ENCODE data around the gene SLC22A3. TPM values are rescaled to one million over a fixed set of nuclear protein-coding genes. Genes with fewer than 3 reads are reported as not detected.
"Not testable (repeated sequence)": the region's sequence is repeated elsewhere in the genome, so short reads cannot be mapped to it uniquely, and the experiment has no call there.

SLC22A3 gene
- polyA plus RNA-seq, 4 donors, result 4.3 to 5.9 (median 5.0) TPM

DNA sequence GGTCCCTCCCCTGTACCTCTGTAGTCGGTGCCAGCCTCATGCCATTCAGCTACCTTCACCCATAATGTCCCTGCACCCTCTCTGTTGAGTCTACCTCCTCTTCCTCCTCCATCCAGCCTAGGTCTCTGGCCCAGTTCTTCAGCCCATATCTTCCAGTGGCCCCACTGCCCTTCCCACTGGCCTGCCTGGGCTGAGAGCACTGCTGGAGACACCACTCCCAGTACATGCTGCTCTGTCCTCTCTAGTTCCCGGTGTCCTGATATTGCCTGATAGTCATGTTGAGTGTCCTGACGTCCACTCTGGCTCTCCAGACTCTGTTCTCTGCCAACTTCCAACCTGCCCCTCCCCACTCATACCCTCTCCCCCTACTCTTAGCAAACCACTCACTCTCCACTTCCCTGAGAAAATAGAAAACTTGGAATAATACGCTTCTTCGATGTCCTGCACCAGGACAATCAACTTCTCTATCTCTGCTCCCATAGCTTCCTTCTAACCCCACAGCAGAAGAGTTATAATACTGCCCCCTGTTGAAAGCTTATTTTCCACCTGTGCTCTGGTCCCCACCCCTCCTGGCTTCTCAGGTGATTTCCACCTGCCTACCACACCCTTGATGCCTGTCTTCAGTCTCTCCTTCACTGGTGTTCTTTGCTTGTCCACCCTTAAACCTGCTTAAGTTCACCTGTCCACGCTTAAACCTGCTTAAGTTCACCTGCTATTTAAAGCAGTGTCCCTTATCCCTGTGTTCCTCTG is 19.8 kb downstream of the SLC22A3 start:
- no peak for DNase-seq (ENCODE audit: low read depth in 4 of 4, low spot score in 3 of 4)

DNA sequence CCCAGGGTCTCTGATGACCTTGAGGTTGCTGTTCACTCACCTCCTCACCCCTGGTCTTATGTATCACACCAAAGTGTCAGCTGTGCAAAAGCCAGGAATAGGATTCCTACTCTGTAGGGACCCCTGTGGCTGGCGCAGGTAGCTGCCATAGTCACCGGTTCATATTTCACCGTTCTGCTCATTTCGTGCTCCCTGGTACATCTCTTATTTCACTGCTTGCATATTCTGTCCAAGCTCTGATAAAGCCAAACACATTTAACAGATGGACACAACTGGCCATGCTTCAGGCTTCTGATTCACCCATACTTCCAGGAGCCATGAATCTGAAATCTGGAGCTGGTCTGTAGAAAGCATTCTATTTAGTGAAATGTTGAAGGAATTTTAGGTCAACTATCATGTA is 20.5 kb downstream of the SLC22A3 start:
- no peak for DNase-seq (ENCODE audit: low read depth in 4 of 4, low spot score in 3 of 4)

DNA sequence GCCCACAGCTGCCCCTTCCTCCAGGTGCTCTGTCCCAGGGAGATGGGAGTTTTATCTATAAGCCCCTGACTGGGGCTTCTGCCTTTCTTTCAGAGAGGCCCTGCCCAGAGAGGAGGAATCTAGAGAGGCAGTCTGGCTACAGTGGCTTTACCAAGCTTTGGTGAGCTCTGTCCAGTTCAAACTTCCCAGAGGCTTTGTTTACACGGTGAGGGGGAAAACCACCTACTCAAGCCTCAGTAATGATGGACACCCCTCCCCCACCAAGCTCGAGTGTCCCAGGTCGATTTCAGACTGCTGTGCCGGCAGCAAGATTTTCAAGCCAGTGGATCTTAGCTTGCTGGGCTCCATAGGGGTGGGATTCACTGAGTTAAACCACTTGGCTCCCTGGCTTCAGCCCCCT is 25.4 kb downstream of the SLC22A3 start:
- DNase-seq (ENCODE audit: low read depth in 4 of 4, low spot score in 3 of 4), result not testable (repeated sequence)

DNA sequence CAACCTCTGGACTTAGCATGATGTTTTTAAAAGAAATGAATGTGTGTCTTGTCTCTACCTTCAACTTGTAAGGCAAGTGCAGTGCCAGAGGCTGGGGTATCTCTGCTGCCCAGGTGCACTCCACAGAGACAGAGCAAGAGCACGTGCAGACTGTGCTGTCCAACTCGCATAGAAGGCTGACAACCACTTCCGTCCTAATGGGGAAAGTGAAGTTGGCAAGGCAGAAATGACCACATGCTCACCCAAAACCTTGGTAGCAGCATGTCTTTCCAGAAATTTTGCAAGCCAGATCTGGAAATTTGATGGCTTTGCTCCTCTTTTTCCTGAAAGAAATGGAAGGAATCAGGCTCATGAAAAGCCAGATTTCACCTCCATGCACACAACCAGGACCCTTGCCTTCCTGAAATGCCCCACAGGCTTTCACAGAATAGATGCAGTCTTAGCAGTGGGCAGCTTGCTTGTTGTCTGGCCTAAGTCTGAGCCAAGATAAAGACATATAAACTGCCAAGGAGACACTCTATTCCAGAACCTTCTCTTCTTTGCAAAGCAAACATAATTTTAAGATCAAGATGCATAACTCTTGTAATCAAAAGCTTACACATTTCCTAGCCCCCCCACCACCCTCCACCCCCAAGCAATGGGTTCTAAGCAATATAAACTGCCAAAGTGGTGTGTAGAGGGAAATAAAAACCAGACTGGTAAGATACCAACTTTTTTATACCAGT is 26.8 kb downstream of the SLC22A3 start:
- DNase-seq (ENCODE audit: low read depth in 4 of 4, low spot score in 3 of 4), result no peak

DNA sequence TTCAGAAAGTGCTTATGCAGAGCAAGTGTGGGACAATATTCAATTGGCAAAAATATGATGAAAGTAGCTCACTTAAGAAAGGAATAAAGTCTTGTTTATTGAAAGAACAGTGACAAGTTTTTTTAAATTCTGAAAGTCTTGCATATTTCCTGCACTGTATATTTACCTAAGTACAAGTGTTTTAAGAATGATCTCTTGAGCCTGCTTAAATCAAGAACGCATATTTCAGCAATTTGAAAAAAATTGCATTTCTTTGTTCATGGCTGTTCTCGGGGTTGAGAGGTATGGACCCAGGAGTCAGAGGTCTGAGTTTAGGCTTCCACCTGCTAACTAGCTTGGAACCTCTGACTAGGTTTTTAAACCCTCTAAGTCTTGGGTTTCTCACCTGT is 27.4 kb downstream of the SLC22A3 start:
- DNase-seq (ENCODE audit: low read depth in 4 of 4, low spot score in 3 of 4), result no peak

DNA sequence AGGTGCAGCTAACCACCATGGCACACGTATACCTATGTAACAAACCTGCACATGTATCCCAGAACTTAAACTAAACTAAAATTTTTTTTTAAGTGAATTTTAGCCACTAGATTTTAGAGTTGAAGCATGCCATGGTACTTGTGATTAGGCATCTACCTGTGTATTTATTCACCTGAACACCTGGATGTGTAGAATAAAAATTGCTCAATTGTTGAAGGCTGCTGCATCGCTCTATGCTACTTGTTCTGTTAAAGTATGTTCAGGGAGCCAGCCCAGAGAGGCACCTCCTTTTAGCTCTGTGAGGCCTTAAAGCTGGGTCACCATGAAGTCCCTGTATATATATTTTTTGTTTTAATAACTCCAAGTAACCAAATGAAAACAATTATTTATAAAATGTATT is 28.3 kb downstream of the SLC22A3 start:
- no peak for DNase-seq (ENCODE audit: low read depth in 4 of 4, low spot score in 3 of 4)

DNA sequence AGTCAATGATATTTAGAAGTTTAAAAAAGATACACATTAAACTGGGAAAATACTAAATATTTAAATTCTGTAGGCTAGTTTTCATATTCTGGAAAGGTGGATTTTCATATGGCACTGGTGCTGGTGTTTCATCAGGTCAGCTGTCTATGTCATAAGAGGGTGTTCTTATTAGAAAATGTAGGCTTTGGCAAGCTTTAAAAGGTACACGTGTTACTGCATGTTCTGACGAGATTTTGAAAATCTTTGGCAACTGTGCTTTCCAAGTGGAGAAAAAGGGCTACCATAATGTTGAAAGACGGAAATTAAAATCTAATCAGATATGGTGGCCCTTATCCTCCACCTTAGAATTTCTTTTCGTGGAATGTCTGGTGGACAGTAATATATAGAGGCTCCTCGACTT is 30.0 kb downstream of the SLC22A3 start:
- DNase-seq (ENCODE audit: low read depth in 4 of 4, low spot score in 3 of 4), result no peak

DNA sequence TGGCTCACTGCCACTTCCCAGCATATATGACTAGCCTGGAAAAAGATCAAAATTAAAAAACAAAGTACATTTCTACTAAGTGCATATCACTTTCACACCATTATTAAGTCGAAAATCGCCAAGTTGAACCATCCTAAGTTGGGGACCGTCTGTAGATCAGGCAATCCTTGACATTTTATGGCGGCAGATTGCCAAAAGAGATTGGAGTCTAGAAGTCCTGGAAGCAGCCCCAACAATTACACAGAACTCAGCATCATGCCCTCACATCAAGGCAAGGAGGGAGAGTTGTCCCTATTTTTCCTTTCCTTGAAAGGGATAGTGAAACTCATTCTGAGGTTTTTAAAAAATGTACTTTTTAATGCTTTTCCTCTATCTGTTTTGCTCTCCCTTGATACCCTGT is 30.7 kb downstream of the SLC22A3 start:
- DNase-seq (ENCODE audit: low read depth in 4 of 4, low spot score in 3 of 4), result no peak

DNA sequence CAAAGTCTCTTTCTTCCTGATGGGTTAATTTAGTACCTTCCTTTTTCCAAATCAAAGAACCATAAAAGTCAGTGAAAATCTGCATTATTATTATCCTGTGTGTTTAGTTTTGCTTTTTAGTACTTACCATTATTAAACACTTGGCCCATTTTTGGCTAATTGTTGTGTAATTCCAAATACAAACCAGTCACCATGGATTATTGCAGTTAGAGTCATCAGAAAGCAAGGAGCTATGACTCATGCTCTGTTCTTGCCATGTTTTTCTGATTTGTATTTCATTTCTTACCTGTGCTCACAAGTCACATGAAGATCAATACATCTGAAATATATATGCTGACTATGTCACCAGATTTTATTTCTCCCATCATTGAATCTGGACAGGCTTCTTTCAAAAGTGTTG is 31.3 kb downstream of the SLC22A3 start:
- no peak for DNase-seq (ENCODE audit: low read depth in 4 of 4, low spot score in 3 of 4)

DNA sequence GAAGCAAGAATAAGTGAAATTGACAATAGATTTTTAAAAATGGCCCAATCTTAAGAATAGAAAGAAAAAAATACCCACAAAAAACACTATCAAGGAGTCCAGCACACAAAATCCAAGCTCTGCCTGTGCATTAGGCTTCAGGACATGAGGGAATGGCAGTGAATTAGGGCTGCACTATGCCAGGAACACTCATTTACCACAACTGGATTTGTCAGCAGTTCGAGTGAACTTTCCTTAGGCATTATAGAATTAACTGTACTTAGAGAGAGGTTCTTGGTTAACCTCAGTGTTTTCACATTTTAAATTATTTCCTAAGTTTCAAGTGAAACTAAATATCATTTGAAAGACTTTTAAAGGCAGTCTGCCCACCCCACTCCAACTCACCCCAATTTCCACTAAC is 34.8 kb downstream of the SLC22A3 start:
- DNase-seq (ENCODE audit: low read depth in 4 of 4, low spot score in 3 of 4), result no peak

DNA sequence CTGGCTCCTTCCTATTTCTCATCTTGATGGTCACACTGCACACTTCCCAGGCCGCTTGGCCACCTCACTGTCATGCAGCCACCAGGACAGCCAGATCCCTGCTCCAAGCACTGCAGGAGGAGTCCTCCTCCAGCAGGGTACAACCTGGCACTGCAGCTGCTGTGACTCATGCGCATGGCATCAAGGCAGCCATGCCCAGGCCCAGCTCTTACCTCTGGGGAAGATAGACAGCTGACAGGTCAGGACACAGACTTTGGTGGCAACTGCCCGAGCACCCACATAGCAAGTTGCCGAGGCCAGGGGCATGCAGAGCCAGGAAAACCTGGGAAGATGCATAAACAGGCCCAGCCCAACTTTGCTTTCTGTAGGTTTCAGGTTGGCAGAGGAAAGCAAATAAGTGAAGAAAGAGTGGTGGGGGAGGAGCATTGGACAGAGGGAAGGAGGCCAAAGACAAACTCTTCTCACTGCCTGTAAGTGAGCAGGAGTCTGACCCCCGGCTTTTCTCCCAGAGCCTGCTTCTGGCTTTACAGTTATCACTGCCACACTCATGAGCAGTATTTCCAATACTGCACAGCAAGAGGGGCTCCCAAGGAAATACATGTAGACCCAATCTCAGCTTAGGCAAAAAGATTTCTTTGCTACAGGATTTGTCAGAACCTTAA is 38.8 kb downstream of the SLC22A3 start:
- no peak for DNase-seq (ENCODE audit: low read depth in 4 of 4, low spot score in 3 of 4)

DNA sequence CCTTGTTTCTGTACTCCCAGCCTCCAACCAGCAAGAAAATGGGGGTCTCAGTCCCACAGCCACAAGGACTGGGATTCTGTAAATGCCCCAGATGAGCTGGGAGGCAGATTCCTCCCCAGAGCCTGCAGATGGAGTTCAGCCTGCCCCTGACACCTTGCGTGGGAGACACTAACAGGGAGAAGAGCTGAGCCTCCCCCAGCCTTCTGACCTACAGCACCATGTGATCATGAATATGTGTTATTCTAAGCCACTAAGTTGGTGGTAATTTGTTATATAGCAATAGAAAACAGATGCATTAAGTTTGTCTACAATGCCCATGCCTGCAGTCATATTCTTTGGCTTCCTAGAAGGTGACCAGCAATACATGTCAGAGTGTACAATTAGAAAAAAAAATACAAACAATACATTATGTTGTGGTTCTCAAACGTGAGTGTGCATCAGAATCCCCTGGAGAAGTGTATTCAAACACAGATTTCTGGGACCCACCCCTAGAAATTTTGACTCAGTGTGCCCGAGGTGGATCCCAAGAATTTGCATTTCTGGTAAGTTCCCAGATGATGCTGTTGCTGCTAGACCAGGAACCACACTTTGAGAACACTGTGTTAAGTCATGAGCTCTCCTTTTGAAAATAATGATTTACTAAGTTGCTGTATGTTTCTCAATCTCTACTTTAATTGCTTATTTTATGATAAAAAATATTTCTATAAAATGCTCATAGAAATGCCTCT is 39.9 kb downstream of the SLC22A3 start:
- DNase-seq (ENCODE audit: low read depth in 4 of 4, low spot score in 3 of 4), result no peak

DNA sequence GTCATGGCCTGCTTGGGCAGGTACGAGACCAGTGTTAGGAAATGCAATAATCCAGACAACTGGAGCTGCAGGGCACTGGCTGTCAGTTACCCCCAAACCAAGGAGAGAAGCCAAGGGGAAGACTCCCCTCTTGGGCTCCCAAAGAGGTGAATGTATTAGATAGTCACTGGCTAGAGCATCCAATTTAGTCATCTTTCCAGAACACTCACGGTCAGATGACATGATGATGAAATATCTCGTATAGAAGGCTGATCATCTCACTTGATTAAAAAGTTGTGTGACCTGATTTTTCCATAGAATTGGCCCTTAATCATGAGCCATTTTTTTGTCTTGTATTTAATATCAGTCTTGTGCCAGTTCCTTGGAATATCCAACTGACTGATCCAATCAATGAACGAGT is 40.7 kb downstream of the SLC22A3 start:
- DNase-seq (ENCODE audit: low read depth in 4 of 4, low spot score in 3 of 4), result no peak

DNA sequence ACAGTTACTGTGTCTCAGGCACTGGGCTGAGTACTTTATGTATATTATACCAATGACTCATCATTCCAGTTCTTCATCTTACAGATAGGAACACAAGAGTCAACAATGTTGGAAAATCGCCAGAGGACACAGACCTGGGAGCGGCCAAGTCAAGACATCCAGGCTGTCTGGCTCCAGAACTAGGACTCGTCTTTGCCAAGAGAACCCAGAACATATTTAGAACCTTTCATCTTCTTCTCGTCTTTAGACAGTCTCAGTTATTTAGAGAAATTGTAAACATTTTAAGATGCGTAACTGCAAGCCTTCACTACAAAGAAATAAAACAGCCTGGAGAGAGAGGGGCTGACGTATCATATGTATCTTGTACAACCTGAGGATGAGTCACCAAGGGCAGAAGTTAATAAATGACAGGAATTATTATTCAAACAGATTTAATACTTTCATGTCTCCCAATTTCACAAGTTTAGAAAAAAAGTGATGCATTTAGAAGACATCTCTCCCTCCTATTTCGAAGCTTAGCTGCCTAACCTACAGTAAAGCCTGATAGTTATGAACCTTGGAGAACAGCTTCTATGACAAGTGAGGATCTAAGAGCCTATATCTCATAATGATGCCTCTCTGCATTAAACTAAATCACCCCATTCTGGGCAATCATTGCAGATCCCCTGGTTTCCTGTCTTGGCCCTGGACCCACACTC is 43.4 kb downstream of the SLC22A3 start:
- DNase-seq (ENCODE audit: low read depth in 4 of 4, low spot score in 3 of 4), result no peak

DNA sequence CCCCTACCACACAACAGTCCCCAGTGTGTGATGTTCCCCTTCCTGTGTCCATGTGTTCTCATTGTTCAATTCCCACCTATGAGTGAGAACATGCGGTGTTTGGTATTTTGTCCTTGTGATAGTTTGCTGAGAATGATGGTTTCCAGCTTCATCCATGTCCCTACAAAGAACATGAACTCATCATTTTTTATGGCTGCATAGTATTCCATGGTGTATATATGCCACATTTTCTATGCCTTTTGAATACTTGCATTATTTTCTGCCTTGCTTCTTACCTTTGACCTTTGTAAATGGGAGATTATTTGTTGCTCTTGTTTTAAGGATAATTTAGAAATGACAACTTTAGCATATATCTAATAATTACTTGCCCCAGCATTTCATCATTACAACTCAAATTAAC is 45.3 kb downstream of the SLC22A3 start:
- DNase-seq (ENCODE audit: low read depth in 4 of 4, low spot score in 3 of 4), result not testable (repeated sequence)

DNA sequence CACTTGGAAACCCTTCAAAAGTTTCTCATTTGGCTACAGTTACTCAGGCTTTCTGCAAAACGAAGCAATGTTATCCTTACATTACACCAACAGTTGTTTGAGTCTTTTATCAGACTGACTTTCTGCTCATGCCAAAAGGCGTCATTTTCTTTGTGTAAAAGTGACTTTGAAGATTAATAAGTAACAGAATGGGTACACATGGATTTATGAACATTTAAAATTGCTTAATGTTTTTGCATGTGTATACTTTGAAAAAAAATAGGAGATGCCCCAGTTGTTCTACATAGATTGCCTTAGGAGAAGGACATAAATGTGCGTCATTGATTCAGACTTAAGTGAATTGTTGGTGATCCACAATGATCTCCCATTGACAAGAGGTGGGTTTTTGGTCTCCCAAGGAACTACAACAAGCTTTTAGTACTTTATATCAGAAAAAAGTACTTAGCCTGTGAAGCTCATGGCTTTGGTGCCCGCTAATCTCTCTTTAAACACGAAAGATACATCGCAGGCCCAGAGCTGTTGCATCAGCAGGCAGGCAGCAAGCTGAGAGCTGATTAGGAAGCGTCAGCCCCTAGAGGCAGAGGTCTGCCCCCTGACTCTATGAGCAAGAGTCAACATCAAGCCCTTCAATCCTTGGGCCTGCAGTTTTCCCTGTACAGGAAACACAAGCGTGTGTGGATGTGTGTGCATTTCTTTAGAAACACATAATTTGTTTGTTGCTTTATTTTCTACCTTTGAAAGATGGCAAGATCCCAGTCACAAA is 45.9 kb downstream of the SLC22A3 start:
- DNase-seq (ENCODE audit: low read depth in 4 of 4, low spot score in 3 of 4), result no peak

DNA sequence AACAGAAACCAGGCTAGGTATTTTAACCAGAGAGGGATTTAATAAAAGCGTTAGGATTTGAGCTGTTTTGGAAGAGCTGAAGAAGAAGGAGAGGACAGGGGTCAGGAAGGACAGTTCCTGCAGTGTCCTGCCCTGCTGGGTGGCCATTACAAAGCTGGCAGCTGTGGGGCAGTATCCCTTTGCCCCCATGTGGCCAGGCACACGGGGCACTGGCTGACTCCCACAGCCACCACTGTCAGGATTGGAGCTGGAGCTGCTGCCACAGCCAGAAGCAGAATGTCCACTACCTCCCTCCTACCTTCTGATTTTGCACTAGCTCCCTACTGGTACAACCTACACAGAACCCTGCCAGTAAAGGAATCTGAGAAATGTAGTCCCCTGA is 46.5 kb downstream of the SLC22A3 start:
- no peak for DNase-seq (ENCODE audit: low read depth in 4 of 4, low spot score in 3 of 4)

DNA sequence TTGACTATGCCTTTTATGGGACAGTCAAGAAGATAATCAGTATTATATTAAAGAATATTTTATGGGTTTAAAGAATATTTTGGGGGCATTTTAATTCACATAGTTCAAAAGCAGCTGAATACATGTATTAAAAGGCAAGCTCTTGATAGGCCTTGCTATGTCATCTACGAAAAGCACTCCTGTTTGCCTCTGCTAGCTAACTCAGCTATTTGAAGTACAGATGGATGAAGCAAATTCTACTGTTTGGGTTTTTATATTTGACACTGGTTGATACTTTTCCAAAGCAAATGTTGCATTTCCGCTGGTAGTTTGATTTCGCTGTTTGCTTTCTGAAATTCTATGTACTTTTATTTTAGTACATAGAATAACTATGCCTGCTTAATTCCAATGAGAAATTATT is 47.0 kb downstream of the SLC22A3 start:
- DNase-seq (ENCODE audit: low read depth in 4 of 4, low spot score in 3 of 4), result no peak

DNA sequence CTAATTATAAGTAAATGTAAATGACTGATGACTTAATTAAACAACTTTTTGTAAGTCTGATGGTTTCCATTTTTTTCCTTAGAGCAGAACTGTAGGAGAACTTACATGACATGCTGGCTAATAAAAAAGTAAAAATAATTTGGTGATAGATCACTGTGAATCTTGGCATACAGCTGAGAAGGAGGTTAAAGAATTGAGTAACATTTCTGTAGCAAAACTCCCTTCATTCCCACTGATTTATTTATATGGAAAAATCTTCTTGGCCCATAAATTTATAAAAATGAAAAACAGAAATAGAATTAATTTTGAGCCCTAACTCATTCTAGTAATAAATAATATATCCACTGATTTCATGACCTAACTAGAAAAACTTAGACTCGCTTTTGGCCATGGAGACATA is 48.1 kb downstream of the SLC22A3 start:
- DNase-seq (ENCODE audit: low read depth in 4 of 4, low spot score in 3 of 4), result no peak

Data from right renal pelvis (tissue), 4 donors.